ENCODE results near the gene PCDHGB3. TPM values are rescaled to one million over a fixed set of nuclear protein-coding genes. Genes with fewer than 3 reads are reported as not detected.
"Not testable (repeated sequence)": the region's sequence is repeated elsewhere in the genome, so short reads cannot be mapped to it uniquely, and the experiment has no call there.

PCDHGB3 gene
- total RNA-seq, 1 donor from 2014 or later: 7.6 TPM

GRCh38 chr5:141411575-141411974 is 41.5 kb downstream of the PCDHGB3 start:
- intact Hi-C loops (cut with DNase I): loop anchor here (5.0 kb wide), 1 partner anchor 64 kb away; no protein-coding TSS in a partner anchor
- DNase-seq (no peak), ATAC-seq (ENCODE audit: poor library complexity) (no peak)

- intact Hi-C loops (cut with DNase I): loop anchor here (5.0 kb wide), 1 partner anchor 66 kb away; no protein-coding TSS in a partner anchor
- DNase-seq: no peak
- ATAC-seq (ENCODE audit: poor library complexity): peak; percentile 73
Measured at GRCh38 chr5:141412854-141413539, 43.0 kb downstream of the PCDHGB3 start, which contains the start of gene PCDHGA10. TSS of gene PCDHGA10 (plus strand) at chr5:141412987. CDS start at chr5:141413176, 189 bp downstream.

- ATAC-seq (ENCODE audit: poor library complexity) (peak; percentile 32), DNase-seq (no peak)
- intact Hi-C loops (cut with DNase I): loop anchor here (5.0 kb wide), 1 partner anchor 66 kb away; no protein-coding TSS in a partner anchor
Measured at GRCh38 chr5:141413540-141414069, 43.6 kb downstream of the PCDHGB3 start.

- intact Hi-C loops (cut with DNase I): loop anchor here (5.0 kb wide), 1 partner anchor 67 kb away; no protein-coding TSS in a partner anchor
- ATAC-seq (ENCODE audit: poor library complexity); DNase-seq: not testable (repeated sequence)
Measured at GRCh38 chr5:141414548-141415274, 44.7 kb downstream of the PCDHGB3 start.

- intact Hi-C loops (cut with DNase I): not testable (repeated sequence)
Measured at GRCh38 chr5:141415275-141415618, 45.2 kb downstream of the PCDHGB3 start.

GRCh38 chr5:141417494-141418172 is 47.6 kb downstream of the PCDHGB3 start, which contains the start of gene PCDHGB7:
TSS of gene PCDHGB7 (plus strand) at chr5:141417677. CDS start at chr5:141417860, 183 bp downstream.
- ATAC-seq (ENCODE audit: poor library complexity) (peak; percentile 90), DNase-seq (peak; percentile 88)
- intact Hi-C loops (cut with DNase I): loop anchor here (2.0 kb wide), 1 partner anchor 143 kb away; no protein-coding TSS in a partner anchor

More at GRCh38 chr5:141415275-141415618, 45.2 kb downstream of the PCDHGB3 start:
- not testable (repeated sequence) for DNase-seq; ATAC-seq (ENCODE audit: poor library complexity)

- no peak for DNase-seq
- intact Hi-C loops (cut with DNase I): no loop called here
- no peak for ATAC-seq (ENCODE audit: poor library complexity)
Measured at GRCh38 chr5:141419074-141419880, 49.2 kb downstream of the PCDHGB3 start.

GRCh38 chr5:141420855-141421488 is 50.9 kb downstream of the PCDHGB3 start, which contains the start of gene PCDHGA11:
TSS of gene PCDHGA11 (plus strand) at chr5:141421051. CDS start at chr5:141421228, 177 bp downstream.
- intact Hi-C loops (cut with DNase I): no loop called here
- ATAC-seq (ENCODE audit: poor library complexity) (peak; percentile 41), DNase-seq (no peak)

GRCh38 chr5:141421489-141421855 is 51.4 kb downstream of the PCDHGB3 start:
- no peak for ATAC-seq (ENCODE audit: poor library complexity)
- intact Hi-C loops (cut with DNase I): no loop called here

More at GRCh38 chr5:141421489-141421855, 51.4 kb downstream of the PCDHGB3 start:
- no peak for DNase-seq

Other genes with a start within 250 kb of the PCDHGB3 start
- 1.7 TPM for gene PCDHB4, start 248.4 kb upstream of the PCDHGB3 start, total RNA-seq
- gene PCDHB5, start 235.0 kb upstream of the PCDHGB3 start, total RNA-seq: 1.3 TPM
- 0.35 TPM for gene PCDHB6, start 220.2 kb upstream of the PCDHGB3 start, total RNA-seq
- 0.62 TPM for gene PCDHB7, start 197.6 kb upstream of the PCDHGB3 start, total RNA-seq
- 2.1 TPM for gene PCDHB8, start 192.5 kb upstream of the PCDHGB3 start, total RNA-seq
- gene PCDHB16, start 187.9 kb upstream of the PCDHGB3 start, total RNA-seq: 2.2 TPM
- 0.81 TPM for gene PCDHB9, start 183.1 kb upstream of the PCDHGB3 start, total RNA-seq
- gene PCDHB10, start 177.9 kb upstream of the PCDHGB3 start, total RNA-seq: 0.81 TPM
- 0.73 TPM for gene PCDHB11, start 170.6 kb upstream of the PCDHGB3 start, total RNA-seq
- gene PCDHB12, start 161.5 kb upstream of the PCDHGB3 start, total RNA-seq: 1.0 TPM
- 2.8 TPM for gene PCDHB13, start 156.3 kb upstream of the PCDHGB3 start, total RNA-seq
- 3.3 TPM for gene PCDHB14, start 146.9 kb upstream of the PCDHGB3 start, total RNA-seq
- gene PCDHB15, start 124.8 kb upstream of the PCDHGB3 start, total RNA-seq: 3.9 TPM
- 0.16 TPM for gene SLC25A2, start 66.2 kb upstream of the PCDHGB3 start, total RNA-seq
- 101 TPM for gene TAF7, start 49.5 kb upstream of the PCDHGB3 start, total RNA-seq
- 2.7 TPM for gene PCDHGA1, start 39.7 kb upstream of the PCDHGB3 start, total RNA-seq
- gene PCDHGA2, start 31.5 kb upstream of the PCDHGB3 start, total RNA-seq: 6.5 TPM
- 13.0 TPM for gene PCDHGA3, start 26.4 kb upstream of the PCDHGB3 start, total RNA-seq
- 7.8 TPM for gene PCDHGB1, start 20.1 kb upstream of the PCDHGB3 start, total RNA-seq
- 9.3 TPM for gene PCDHGA4, start 15.2 kb upstream of the PCDHGB3 start, total RNA-seq
- 9.2 TPM for gene PCDHGB2, start 10.2 kb upstream of the PCDHGB3 start, total RNA-seq
- gene PCDHGA5, start 6.1 kb upstream of the PCDHGB3 start, total RNA-seq: 6.6 TPM
- 6.7 TPM for gene PCDHGA6, start 3.6 kb downstream of the PCDHGB3 start, total RNA-seq
- gene PCDHGA7, start 12.5 kb downstream of the PCDHGB3 start, total RNA-seq: 7.7 TPM
- gene PCDHGB4, start 17.5 kb downstream of the PCDHGB3 start, total RNA-seq: 5.8 TPM
- 10.1 TPM for gene PCDHGA8, start 22.4 kb downstream of the PCDHGB3 start, total RNA-seq
- 7.2 TPM for gene PCDHGB5, start 27.7 kb downstream of the PCDHGB3 start, total RNA-seq
- gene PCDHGA9, start 32.5 kb downstream of the PCDHGB3 start, total RNA-seq: 4.3 TPM
- 6.2 TPM for gene PCDHGB6, start 37.8 kb downstream of the PCDHGB3 start, total RNA-seq
- 5.4 TPM for gene PCDHGA10, start 42.7 kb downstream of the PCDHGB3 start, total RNA-seq
- 9.8 TPM for gene PCDHGB7, start 47.4 kb downstream of the PCDHGB3 start, total RNA-seq
- gene PCDHGA11, start 50.8 kb downstream of the PCDHGB3 start, total RNA-seq: 5.1 TPM
- gene PCDHGA12, start 60.3 kb downstream of the PCDHGB3 start, total RNA-seq: 4.9 TPM
- 17.1 TPM for gene PCDHGC3, start 105.7 kb downstream of the PCDHGB3 start, total RNA-seq
- gene PCDHGC4, start 114.8 kb downstream of the PCDHGB3 start, total RNA-seq: 3.0 TPM
- gene PCDHGC5, start 118.8 kb downstream of the PCDHGB3 start, total RNA-seq: 3.0 TPM
- 32.0 TPM for gene DIAPH1, start 248.8 kb downstream of the PCDHGB3 start, total RNA-seq